ENCODE measurements around the gene ABHD11.
"Not testable (repeated sequence)": the region's sequence is repeated elsewhere in the genome, so short reads cannot be mapped to it uniquely, and the experiment has no call there.

Gene ABHD11

GRCh38 chr7:73732397-73732796 lies 6.2 kb downstream of the ABHD11 start:
- Histone ChIP-seq H3K4me1 (ENCODE audit: control insufficient read depth, insufficient read depth, low read length) (peaks cover 2% of the 10 kb centered on the region), H3K27me3 (ENCODE audit: control insufficient read depth in 1 of 2, insufficient read depth in 2 of 2, low read length in 2 of 2) (no peaks in the 10 kb centered on the region), H3K9ac (ENCODE audit: low read length in 2 of 2) (no peak overlapping the region), H3K9me3 (ENCODE audit: control insufficient read depth in 2 of 2, low read length in 2 of 2) (no peaks in the 10 kb centered on the region), H3K27ac (ENCODE audit: low read length) (no peak overlapping the region), H3K4me3 (ENCODE audit: low read length in 2 of 2) (no peak overlapping the region), H3K36me3 (ENCODE audit: control insufficient read depth in 2 of 2, insufficient read depth in 2 of 2, low read length in 2 of 2) (peaks cover 2 to 9% of the 10 kb centered on the region in 2 donors)

- Histone ChIP-seq H3K4me3 (ENCODE audit: low read length in 2 of 2) (no peak overlapping the region), H3K27ac (ENCODE audit: low read length) (no peak overlapping the region), H3K4me1 (ENCODE audit: control insufficient read depth, insufficient read depth, low read length) (no peaks in the 10 kb centered on the region), H3K9ac (ENCODE audit: low read length in 2 of 2) (no peak overlapping the region), H3K27me3 (ENCODE audit: control insufficient read depth in 1 of 2, insufficient read depth in 2 of 2, low read length in 2 of 2) (peaks cover 3 to 5% of the 10 kb centered on the region in 2 donors), H3K9me3 (ENCODE audit: control insufficient read depth in 2 of 2, low read length in 2 of 2) (no peaks in the 10 kb centered on the region), H3K36me3 (ENCODE audit: control insufficient read depth in 2 of 2, insufficient read depth in 2 of 2, low read length in 2 of 2) (no peaks in the 10 kb centered on the region)
Measured at GRCh38 chr7:73730485-73730884, 8.1 kb downstream of the ABHD11 start.

GRCh38 chr7:73728551-73728950 lies 10.1 kb downstream of the ABHD11 start:
- Histone ChIP-seq H3K4me3 (ENCODE audit: low read length in 2 of 2) (no peak overlapping the region), H3K27me3 (ENCODE audit: control insufficient read depth in 1 of 2, insufficient read depth in 2 of 2, low read length in 2 of 2) (peaks cover 3 to 5% of the 10 kb centered on the region in 2 donors), H3K36me3 (ENCODE audit: control insufficient read depth in 2 of 2, insufficient read depth in 2 of 2, low read length in 2 of 2) (no peaks in the 10 kb centered on the region), H3K9ac (ENCODE audit: low read length in 2 of 2) (no peak overlapping the region), H3K27ac (ENCODE audit: low read length) (no peak overlapping the region), H3K4me1 (ENCODE audit: control insufficient read depth, insufficient read depth, low read length) (no peaks in the 10 kb centered on the region), H3K9me3 (ENCODE audit: control insufficient read depth in 2 of 2, low read length in 2 of 2) (no peaks in the 10 kb centered on the region)

- Histone ChIP-seq H3K27me3 (ENCODE audit: control insufficient read depth in 1 of 2, insufficient read depth in 2 of 2, low read length in 2 of 2) (peaks cover 3 to 5% of the 10 kb centered on the region in 2 donors), H3K9ac (ENCODE audit: low read length in 2 of 2) (no peak overlapping the region), H3K27ac (ENCODE audit: low read length) (no peak overlapping the region), H3K9me3 (ENCODE audit: control insufficient read depth in 2 of 2, low read length in 2 of 2) (no peaks in the 10 kb centered on the region), H3K36me3 (ENCODE audit: control insufficient read depth in 2 of 2, insufficient read depth in 2 of 2, low read length in 2 of 2) (no peaks in the 10 kb centered on the region), H3K4me3 (ENCODE audit: low read length in 2 of 2) (no peak overlapping the region), H3K4me1 (ENCODE audit: control insufficient read depth, insufficient read depth, low read length) (no peaks in the 10 kb centered on the region)
Measured at GRCh38 chr7:73727952-73728351, 10.7 kb downstream of the ABHD11 start.

GRCh38 chr7:73726083-73726466 lies 12.5 kb downstream of the ABHD11 start:
- Histone ChIP-seq H3K9me3 (ENCODE audit: control insufficient read depth in 2 of 2, low read length in 2 of 2) (no peaks in the 10 kb centered on the region), H3K27me3 (ENCODE audit: control insufficient read depth in 1 of 2, insufficient read depth in 2 of 2, low read length in 2 of 2) (peaks cover 3 to 5% of the 10 kb centered on the region in 2 donors), H3K36me3 (ENCODE audit: control insufficient read depth in 2 of 2, insufficient read depth in 2 of 2, low read length in 2 of 2) (no peaks in the 10 kb centered on the region), H3K27ac (ENCODE audit: low read length) (no peak overlapping the region), H3K4me3 (ENCODE audit: low read length in 2 of 2) (no peak overlapping the region), H3K9ac (ENCODE audit: low read length in 2 of 2) (no peak overlapping the region), H3K4me1 (ENCODE audit: control insufficient read depth, insufficient read depth, low read length) (peaks cover 8% of the 10 kb centered on the region)

- Histone ChIP-seq H3K4me3 (ENCODE audit: low read length in 2 of 2) (no peak overlapping the region), H3K4me1 (ENCODE audit: control insufficient read depth, insufficient read depth, low read length) (peaks cover 14% of the 10 kb centered on the region), H3K36me3 (ENCODE audit: control insufficient read depth in 2 of 2, insufficient read depth in 2 of 2, low read length in 2 of 2) (no peaks in the 10 kb centered on the region), H3K27me3 (ENCODE audit: control insufficient read depth in 1 of 2, insufficient read depth in 2 of 2, low read length in 2 of 2) (peaks cover 3 to 5% of the 10 kb centered on the region in 2 donors), H3K9me3 (ENCODE audit: control insufficient read depth in 2 of 2, low read length in 2 of 2) (no peaks in the 10 kb centered on the region), H3K27ac (ENCODE audit: low read length) (no peak overlapping the region), H3K9ac (ENCODE audit: low read length in 2 of 2) (no peak overlapping the region)
Measured at GRCh38 chr7:73723813-73724212, 14.8 kb downstream of the ABHD11 start.

GRCh38 chr7:73722785-73723184 lies 15.8 kb downstream of the ABHD11 start:
- Histone ChIP-seq H3K4me3 (ENCODE audit: low read length in 2 of 2) (no peak overlapping the region), H3K27ac (ENCODE audit: low read length) (no peak overlapping the region), H3K27me3 (ENCODE audit: control insufficient read depth in 1 of 2, insufficient read depth in 2 of 2, low read length in 2 of 2) (peaks cover 3 to 5% of the 10 kb centered on the region in 2 donors), H3K9ac (ENCODE audit: low read length in 2 of 2) (no peak overlapping the region), H3K4me1 (ENCODE audit: control insufficient read depth, insufficient read depth, low read length) (peaks cover 25% of the 10 kb centered on the region), H3K36me3 (ENCODE audit: control insufficient read depth in 2 of 2, insufficient read depth in 2 of 2, low read length in 2 of 2) (no peaks in the 10 kb centered on the region), H3K9me3 (ENCODE audit: control insufficient read depth in 2 of 2, low read length in 2 of 2) (no peaks in the 10 kb centered on the region)

GRCh38 chr7:73722182-73722581 lies 16.4 kb downstream of the ABHD11 start:
- H3K9ac ChIP-seq (ENCODE audit: low read length in 2 of 2); H3K9me3 ChIP-seq (ENCODE audit: control insufficient read depth in 2 of 2, low read length in 2 of 2); H3K27me3 ChIP-seq (ENCODE audit: control insufficient read depth in 1 of 2, insufficient read depth in 2 of 2, low read length in 2 of 2); H3K4me3 ChIP-seq (ENCODE audit: low read length in 2 of 2); H3K36me3 ChIP-seq (ENCODE audit: control insufficient read depth in 2 of 2, insufficient read depth in 2 of 2, low read length in 2 of 2): not testable (repeated sequence)
- Histone ChIP-seq H3K27ac (ENCODE audit: low read length) (peak overlapping the region; percentile 58), H3K4me1 (ENCODE audit: control insufficient read depth, insufficient read depth, low read length) (peaks cover 31% of the 10 kb centered on the region)

GRCh38 chr7:73721377-73721817 lies 17.2 kb downstream of the ABHD11 start:
- H3K4me3 ChIP-seq (ENCODE audit: low read length in 2 of 2), result no peak overlapping the region
- peak overlapping the region; percentile 58 for H3K27ac ChIP-seq (ENCODE audit: low read length)
- no peaks in the 10 kb centered on the region for H3K9me3 ChIP-seq (ENCODE audit: control insufficient read depth in 2 of 2, low read length in 2 of 2)
- peaks cover 0 to 3% of the 10 kb centered on the region in 2 donors for H3K27me3 ChIP-seq (ENCODE audit: control insufficient read depth in 1 of 2, insufficient read depth in 2 of 2, low read length in 2 of 2)
- no peaks in the 10 kb centered on the region for H3K36me3 ChIP-seq (ENCODE audit: control insufficient read depth in 2 of 2, insufficient read depth in 2 of 2, low read length in 2 of 2)
- peaks cover 37% of the 10 kb centered on the region for H3K4me1 ChIP-seq (ENCODE audit: control insufficient read depth, insufficient read depth, low read length)
- no peak overlapping the region for H3K9ac ChIP-seq (ENCODE audit: low read length in 2 of 2)

- H3K36me3 ChIP-seq (ENCODE audit: control insufficient read depth in 2 of 2, insufficient read depth in 2 of 2, low read length in 2 of 2); H3K9ac ChIP-seq (ENCODE audit: low read length in 2 of 2); H3K27me3 ChIP-seq (ENCODE audit: control insufficient read depth in 1 of 2, insufficient read depth in 2 of 2, low read length in 2 of 2); H3K9me3 ChIP-seq (ENCODE audit: control insufficient read depth in 2 of 2, low read length in 2 of 2); H3K4me3 ChIP-seq (ENCODE audit: low read length in 2 of 2): not testable (repeated sequence)
- Histone ChIP-seq H3K4me1 (ENCODE audit: control insufficient read depth, insufficient read depth, low read length) (peaks cover 47% of the 10 kb centered on the region), H3K27ac (ENCODE audit: low read length) (peak overlapping the region; percentile 41)
Measured at GRCh38 chr7:73720443-73720842, 18.2 kb downstream of the ABHD11 start.

- peak overlapping the region in 1 of 2 donors; percentile 57 for H3K4me3 ChIP-seq (ENCODE audit: low read length in 2 of 2)
- peaks cover 0 to 5% of the 10 kb centered on the region in 2 donors for H3K36me3 ChIP-seq (ENCODE audit: control insufficient read depth in 2 of 2, insufficient read depth in 2 of 2, low read length in 2 of 2)
- H3K9me3 ChIP-seq (ENCODE audit: control insufficient read depth in 2 of 2, low read length in 2 of 2), result no peaks in the 10 kb centered on the region
- H3K9ac ChIP-seq (ENCODE audit: low read length in 2 of 2), result no peak overlapping the region
- no peaks in the 10 kb centered on the region for H3K27me3 ChIP-seq (ENCODE audit: control insufficient read depth in 1 of 2, insufficient read depth in 2 of 2, low read length in 2 of 2)
- peaks cover 49% of the 10 kb centered on the region for H3K4me1 ChIP-seq (ENCODE audit: control insufficient read depth, insufficient read depth, low read length)
- peak overlapping the region; percentile 41 for H3K27ac ChIP-seq (ENCODE audit: low read length)
Measured at GRCh38 chr7:73719806-73720169, 18.8 kb downstream of the ABHD11 start.

Data from stomach smooth muscle (tissue), 2 donors.